Stimulated activated CD4-positive, alpha-beta T cell treated with anti-CD3 and anti-CD28 coated beads, Interleukin-4, amount 100 ng/mL, for 24 hours (primary cell): ENCODE measurements around the gene DOCK3.
"Not testable (repeated sequence)": the region's sequence is repeated elsewhere in the genome, so short reads cannot be mapped to it uniquely, and the experiment has no call there.

Experiments used
- DNase-seq: peaks from one replicate; pipeline ENCODE4 v3.0.0-alpha.2; 2020

The DOCK3 gene

DNA sequence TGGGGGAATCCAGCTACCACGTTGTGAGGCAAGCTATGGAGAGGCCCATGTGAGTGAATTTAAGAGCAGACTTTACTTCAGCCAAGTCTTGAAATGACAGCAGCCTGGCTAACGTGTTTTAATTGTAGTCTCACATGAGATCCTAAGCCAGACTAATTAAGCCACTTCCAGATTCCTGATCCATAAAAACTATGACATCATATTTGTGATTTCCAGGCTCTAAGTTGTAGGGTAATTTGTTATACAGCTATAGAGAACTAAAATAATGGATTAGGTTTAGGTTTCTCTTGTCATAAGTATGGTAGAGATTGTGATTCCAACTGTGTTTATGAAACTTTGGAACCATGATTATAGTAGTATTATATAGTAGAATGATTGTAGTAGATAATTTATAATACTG lies 329.5 kb downstream of the DOCK3 start:
- DNase-seq = no peak

- no peak for DNase-seq
Measured at GRCh38 chr3:51024121-51024520, 349.4 kb downstream of the DOCK3 start.

DNA sequence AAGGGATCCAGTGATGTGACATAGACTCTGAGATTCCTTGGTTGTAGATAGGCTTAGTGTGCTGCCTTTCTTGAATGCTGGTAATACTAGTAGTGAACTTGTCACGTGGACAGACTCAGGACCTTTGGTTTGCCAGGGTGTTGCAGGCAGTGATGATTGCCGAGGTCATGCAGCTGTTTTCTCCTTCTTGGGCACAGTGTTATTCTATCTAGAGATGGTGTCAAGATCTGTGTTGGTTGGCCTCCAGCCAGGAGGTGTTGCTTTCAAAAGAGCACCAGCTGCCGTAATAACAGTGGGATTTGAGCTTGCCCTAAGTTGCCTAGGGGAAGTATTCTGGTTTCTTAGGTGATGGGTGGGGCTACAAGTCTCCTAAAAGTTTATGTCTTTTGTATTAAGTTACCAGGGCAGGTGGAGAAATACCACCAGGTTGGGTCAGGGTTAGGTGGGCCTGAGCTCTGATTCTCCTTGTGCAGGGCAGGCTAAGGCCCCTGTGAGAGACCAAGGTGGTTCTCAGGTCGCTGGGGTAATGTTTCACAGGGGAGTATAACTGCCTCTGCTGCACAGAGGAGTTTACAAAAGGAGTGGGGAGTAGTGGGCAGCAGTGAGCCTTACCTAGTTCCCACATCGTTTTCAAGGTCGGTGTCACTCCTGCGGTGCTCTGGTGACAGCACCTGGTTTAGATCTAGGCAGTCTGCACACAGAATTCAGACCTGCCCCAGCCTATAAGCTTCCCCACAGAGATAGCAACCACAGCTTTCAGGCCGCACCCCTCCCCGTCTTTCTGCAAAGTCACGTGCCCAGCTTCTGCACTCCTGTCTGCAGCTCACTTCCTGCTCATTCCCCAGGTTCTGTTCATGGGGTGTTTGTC lies 350.3 kb downstream of the DOCK3 start:
- peak; percentile 58 for DNase-seq

DNA sequence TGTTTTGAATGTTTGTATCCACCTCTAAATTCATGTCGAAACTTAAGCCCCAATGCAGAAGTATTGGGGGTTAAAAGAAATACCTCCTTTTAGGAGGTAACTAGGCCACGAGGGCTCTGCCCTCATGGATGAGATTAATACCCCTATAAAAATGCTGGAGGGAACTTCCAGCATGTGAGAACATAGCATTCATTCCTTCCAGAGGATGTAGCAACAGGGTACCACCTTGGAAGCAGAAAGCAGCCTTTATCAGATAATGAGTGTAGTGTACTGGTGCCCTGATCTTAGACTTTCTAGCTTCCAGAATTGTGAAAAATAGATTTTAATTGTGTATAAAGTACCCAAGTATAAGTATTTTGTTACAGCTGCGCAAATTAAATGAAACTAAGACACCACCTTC lies 356.9 kb downstream of the DOCK3 start:
- no peak for DNase-seq

DNA sequence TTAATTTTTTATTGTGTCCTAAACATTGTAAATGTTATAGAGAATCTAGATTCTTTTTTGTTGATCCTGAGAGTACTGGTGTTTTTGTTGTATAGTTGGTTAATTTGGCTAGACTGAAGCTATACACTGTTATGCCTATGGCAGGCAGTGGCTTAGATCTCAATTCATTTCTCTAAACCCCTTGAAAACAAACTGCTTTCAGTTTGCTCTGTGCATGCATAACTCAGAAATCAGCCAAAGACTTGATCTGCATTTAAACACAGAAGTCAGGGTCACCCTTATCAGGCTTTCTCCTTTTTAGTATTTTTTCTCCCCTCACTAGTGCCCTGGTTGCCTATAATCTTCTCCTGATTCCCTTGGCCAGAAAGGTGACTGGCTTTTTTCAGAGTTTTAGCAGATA lies 360.9 kb downstream of the DOCK3 start:
- no peak for DNase-seq

- no peak for DNase-seq
Measured at GRCh38 chr3:51044982-51045381, 370.3 kb downstream of the DOCK3 start.

- DNase-seq = no peak
Measured at GRCh38 chr3:51052562-51052961, 377.8 kb downstream of the DOCK3 start.

DNA sequence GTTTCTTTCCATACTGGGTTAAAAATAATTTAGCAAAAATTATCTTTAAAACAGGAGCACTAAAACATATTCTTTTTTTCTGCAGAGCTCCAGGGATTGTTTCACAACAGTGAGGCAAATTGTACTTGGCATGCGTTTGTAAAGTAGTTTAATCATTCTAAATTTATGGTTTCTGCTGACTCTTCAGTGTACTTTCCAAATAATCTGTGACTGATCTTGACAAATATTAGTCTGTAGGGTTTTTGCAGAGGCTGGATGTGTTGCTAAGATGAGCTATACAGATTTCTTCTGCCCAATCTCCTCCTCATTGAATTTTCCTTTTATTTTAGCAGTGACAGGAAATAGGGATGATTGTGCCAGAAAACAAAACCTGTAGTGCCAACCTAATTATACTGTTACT lies 382.4 kb downstream of the DOCK3 start:
- no peak for DNase-seq

GRCh38 chr3:51063053-51063452 lies 388.3 kb downstream of the DOCK3 start:
- no peak for DNase-seq

- no peak for DNase-seq
Measured at GRCh38 chr3:51075221-51075775, 400.6 kb downstream of the DOCK3 start.

DNA sequence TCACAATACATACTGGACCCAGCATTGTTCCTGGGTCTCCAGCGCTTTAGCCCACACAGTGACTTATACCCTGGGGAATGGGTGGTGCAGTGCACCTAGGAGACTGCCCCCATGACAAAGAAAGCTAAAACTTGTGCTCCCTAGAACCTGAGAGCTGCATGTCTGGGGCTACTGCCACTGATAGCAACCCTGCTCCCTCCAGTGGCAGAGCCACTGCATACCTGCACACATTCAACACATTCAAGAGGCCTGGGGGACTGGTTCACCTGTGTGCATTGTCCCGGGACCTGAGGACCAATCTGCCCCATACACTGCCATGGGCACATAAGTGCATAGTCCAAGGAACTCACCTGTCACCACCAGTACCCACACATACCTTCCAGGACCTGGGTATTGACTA lies 407.6 kb downstream of the DOCK3 start:
- no peak for DNase-seq

DNA sequence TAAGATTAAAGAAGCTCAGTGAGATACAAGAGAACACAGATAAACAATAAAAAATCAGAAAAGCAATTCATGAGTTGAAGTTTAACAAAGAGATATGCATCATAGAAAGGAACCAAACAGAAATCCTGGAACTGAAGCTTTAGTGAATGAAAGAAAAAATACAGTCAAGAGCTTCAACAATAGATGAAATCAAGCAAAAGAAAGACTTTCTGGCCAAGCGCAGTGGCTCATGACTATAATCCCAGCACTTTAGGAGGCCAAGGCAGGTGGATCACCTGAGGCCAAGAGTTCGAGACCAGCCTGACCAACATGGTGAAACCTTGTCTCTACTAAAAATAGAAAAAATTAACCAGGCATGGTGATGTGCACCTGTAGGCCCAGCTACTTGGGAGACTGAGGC lies 408.8 kb downstream of the DOCK3 start:
- no peak for DNase-seq

DNA sequence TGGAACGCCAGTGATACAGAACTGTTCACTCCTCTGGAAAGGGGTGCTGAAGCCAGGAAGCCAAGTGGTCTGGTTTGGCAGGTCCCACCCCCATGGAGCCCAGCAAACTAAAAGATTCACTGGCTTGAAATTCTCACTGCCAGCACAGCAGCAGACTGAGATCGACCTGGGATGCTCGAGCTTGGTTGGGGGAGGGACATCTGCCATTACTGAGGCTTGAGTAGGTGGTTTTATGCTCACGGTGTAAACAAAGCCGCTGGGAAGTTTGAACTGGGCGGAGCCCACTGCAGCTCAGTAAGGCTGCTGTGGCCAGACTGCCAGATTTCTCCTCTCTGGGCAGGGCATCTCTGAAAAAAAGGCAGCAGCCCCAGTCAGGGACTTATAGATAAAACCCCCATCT lies 417.4 kb downstream of the DOCK3 start:
- DNase-seq = not testable (repeated sequence)

- not testable (repeated sequence) for DNase-seq
Measured at GRCh38 chr3:51094838-51095237, 420.1 kb downstream of the DOCK3 start.

DNA sequence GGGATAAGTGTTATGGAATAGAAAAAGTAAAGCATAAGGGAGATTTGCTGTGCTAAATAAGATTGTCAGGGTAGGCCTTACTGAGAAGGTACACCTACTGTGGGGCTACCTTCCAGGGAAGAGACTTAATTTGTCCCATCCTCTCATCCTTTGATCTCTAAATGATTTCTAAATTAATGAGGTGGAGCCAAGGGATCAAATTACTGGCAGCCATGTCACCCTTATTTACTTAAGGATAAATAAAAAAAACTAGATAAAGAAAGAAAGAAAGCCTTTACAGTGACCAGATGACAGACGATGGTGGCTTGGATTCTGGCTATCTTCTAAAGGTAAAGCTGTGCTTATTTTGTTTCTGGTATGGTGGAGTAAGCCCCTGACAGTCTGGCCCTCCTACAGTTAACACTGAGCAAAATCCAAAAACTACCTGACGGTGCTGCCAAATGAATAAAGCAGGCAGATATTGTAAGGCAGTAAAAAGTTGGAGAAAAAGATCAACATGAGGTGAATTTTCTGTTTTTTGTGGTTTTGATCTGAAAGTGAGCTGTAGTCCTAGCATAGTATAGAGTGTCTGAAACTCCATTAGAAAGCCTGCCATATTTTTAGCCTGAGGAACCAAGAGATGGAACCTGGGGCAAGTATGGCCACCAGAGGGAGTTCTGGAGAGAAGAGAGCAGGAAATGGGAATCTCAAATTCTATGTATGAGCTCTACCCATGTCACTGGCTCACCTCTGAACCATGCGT lies 425.2 kb downstream of the DOCK3 start:
- peak; percentile 9 for DNase-seq

DNA sequence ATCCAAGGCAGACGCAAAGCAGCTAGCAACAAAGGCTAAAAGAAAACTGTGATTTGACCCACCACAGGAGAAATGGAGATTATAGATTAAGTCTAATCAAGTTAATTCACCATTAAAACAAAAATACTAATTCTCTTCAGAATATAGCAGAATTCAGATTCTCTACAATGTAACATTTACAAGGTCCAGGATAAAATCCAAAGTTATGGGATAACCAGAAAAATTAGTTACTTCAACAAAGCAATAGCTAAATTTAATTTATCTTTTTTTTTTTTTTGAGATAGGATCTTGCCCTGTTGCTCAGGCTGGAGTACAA lies 425.8 kb downstream of the DOCK3 start:
- no peak for DNase-seq

- no peak for DNase-seq
Measured at GRCh38 chr3:51102396-51102795, 427.7 kb downstream of the DOCK3 start.

DNA sequence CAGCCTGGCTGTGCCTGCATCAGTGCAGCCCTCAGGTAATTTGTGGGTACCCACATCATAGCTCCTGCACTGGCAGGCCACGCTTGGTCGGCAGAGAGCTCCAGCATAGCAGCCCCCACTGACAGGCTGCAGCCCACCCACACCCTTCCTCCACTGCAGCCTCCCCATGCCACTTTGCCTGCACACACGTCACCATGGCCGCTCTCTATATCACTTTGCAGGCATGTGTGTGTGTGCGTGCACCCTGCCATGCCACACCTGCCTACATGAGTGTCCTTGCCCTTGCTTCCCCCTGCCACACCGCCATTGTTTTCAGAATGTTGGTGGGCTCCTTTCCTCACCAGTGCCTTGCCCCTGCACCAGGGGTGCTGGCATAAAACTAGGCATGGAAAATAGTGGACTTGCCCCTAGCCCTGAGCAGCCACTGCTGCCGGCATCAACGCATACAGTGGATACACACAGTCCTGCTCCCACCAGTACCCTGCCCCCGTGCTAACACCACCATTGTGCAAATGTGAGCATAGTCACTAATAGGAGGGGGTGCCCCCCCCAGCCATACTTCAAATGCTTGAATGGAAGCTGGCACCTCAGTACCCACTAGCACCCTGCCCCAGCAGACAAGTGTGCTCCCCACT lies 431.6 kb downstream of the DOCK3 start:
- DNase-seq = no peak

DNA sequence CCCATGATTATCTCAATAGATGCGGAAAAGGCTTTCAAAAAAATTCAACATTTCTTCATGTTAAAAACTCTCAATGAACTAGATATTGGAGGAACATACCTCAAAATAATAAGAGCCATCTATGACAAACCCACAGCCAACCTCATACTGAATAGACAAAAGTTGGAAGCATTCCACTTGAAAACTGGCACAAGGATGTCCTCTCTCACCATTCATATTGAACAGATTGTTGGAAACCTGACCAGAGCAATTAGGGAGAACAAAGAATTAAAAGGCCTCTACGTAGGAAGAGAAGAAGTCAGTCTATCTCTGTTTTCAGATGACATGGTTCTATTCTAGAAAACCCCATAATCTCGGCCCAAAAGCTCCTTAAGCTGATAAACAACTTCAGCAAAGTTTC lies 435.9 kb downstream of the DOCK3 start:
- no peak for DNase-seq

- DNase-seq = no peak
Measured at GRCh38 chr3:51122944-51123343, 448.2 kb downstream of the DOCK3 start.

GRCh38 chr3:51123531-51123930 lies 448.8 kb downstream of the DOCK3 start:
- DNase-seq = no peak

GRCh38 chr3:51131607-51132006 lies 456.9 kb downstream of the DOCK3 start:
- not testable (repeated sequence) for DNase-seq

GRCh38 chr3:51137715-51138114 lies 463.0 kb downstream of the DOCK3 start:
- DNase-seq = no peak

GRCh38 chr3:51139616-51140015 lies 464.9 kb downstream of the DOCK3 start:
- DNase-seq = no peak
